NCI-H524 (cell line): ENCODE results near the gene GOT1.

Source experiments
- DNase-seq, 2 experiments: peaks; one replicate each; lab custom pipeline; 2025; lab: John Stamatoyannopoulos, UW

GOT1 gene

DNA sequence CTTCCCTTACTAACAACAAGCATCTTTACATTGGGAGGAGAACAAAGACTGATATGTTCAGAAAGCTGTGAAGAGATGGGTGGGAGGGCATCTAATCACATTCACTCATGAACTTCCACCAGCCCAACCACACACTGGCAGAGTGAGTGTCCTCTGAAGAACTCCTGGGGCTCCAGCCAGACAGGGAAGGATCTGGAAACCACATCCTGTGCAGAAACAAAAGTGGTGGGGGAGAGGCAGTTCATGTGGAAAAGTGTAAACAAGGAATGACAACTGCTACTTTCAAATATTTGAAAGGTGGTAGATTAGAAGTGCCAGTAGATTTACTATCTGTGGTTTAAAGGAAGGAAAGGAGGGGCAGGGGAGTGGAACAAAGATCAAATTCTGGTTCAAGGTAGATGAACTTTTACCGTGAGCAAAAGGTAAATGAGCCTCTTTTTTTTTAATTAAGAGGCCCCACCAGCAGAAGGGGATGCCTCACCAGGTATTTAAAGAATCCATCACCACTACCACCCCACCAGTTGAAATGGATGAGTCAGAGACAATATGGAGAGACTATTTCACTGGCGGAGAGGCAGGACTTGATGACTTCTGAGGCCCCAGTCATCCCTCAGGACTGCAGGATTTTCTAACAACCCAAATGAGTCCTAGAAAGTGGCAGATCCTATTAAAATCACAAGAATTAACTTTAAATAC, 34.5 kb downstream of the GOT1 start:
- no peak for DNase-seq

- DNase-seq: no peak
Measured at GRCh38 chr10:99394761-99395386, 35.5 kb downstream of the GOT1 start.

- no peak for DNase-seq
Measured at GRCh38 chr10:99394256-99394655, 36.2 kb downstream of the GOT1 start.

GRCh38 chr10:99393683-99394082, 36.7 kb downstream of the GOT1 start:
- no peak for DNase-seq

- DNase-seq: no peak
Measured at GRCh38 chr10:99393036-99393435, 37.4 kb downstream of the GOT1 start.

DNA sequence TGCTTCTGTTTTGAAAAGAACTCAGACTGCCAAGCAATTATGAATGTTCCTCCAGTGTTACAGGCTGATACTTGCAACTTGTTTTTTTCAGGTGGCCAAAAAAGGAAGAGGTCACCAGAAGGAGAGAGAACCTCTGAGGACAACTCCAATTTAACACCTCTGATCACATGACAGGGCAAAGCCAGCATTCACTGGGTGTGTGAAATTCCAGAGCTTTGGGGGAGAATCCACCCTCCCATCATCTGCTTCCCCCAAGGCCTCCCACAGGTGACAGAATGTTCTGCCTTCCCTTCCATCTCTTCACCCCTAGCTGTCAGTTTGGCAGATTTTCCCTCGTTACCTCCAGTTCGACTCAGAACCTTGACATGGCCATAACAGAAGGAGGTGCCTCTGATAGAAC, 39.1 kb downstream of the GOT1 start:
- no peak for DNase-seq

DNA sequence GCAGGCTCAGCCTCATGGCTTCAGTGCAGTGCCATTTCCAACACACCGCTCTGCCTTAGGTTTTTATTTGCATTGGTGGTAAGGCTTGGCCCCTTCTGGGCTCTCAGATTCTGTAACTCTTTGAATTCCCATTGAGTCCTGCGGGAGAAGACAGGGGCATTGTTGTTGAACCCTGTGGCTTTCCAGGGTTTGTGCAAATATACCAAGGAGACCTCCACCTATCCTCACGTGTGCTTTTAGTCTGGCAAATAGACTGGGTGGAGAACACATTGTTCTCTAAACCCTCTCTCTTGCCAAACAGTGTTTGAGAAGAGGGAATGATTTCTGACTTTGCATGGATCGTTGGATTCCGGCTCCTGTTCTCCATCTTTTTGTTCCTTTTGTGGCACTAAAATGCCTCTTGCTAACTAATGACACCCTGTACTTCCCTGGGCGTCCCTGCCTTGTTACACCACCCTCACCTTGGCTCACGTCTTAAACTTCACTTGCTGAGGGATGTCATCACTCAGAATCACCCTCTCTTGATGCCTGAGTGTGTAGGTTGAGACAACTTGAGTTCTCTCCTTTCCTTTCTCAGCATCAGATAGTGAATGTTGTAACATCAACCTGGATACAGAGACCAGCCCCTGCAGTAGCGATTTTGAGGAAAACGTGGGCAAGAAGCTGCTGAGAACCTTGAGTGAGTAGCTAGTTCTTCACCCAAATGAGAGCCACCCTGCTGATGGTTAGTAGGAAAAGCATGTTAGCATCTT, 40.5 kb downstream of the GOT1 start:
- DNase-seq: no peak

DNA sequence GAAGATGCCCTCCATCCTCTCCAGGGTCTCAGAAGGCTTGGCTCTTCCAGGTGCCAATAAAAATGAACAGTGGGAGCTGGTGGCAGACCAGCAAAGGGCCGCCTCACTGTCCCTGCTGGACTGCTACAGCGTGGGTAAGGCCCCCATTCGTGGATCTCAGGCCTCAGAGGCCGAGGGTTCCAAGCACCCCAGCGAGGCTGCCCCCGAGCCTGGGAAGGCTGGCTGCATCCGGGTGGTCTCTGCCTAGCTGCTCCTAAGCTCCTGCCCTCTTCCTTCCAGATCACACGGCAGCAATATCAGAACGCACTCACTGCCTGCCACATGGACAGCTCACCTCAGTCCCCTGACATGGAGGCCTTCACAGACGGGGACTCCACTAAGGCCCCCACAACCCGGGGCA, 42.9 kb downstream of the GOT1 start:
- no peak for DNase-seq

GRCh38 chr10:99387071-99387470, 43.4 kb downstream of the GOT1 start:
- DNase-seq: no peak

- DNase-seq: no peak
Measured at GRCh38 chr10:99382176-99382575, 48.2 kb downstream of the GOT1 start.

GRCh38 chr10:99375426-99375825, 55.0 kb downstream of the GOT1 start:
- DNase-seq: no peak

DNA sequence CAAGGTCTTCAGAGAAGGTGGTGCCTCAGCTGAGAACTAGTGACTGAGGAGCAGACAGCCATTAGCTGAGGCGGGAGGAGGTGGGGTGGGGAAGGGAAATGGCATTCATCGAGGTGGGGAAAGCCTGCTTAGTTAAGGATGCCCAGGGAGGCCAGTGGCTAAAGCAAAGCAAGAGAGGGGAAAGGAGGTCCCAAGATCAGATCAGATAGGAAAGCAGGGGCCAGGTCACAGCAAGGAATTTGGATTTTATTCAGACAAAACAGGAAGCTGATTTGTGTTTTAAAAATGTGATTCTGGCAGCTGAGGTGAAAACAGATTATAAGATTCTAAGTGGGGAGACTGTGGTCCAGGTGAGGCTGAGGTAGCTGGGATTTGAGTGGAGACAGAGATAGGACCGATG, 55.5 kb downstream of the GOT1 start:
- DNase-seq: no peak

GRCh38 chr10:99374526-99374925, 55.9 kb downstream of the GOT1 start:
- no peak for DNase-seq

DNA sequence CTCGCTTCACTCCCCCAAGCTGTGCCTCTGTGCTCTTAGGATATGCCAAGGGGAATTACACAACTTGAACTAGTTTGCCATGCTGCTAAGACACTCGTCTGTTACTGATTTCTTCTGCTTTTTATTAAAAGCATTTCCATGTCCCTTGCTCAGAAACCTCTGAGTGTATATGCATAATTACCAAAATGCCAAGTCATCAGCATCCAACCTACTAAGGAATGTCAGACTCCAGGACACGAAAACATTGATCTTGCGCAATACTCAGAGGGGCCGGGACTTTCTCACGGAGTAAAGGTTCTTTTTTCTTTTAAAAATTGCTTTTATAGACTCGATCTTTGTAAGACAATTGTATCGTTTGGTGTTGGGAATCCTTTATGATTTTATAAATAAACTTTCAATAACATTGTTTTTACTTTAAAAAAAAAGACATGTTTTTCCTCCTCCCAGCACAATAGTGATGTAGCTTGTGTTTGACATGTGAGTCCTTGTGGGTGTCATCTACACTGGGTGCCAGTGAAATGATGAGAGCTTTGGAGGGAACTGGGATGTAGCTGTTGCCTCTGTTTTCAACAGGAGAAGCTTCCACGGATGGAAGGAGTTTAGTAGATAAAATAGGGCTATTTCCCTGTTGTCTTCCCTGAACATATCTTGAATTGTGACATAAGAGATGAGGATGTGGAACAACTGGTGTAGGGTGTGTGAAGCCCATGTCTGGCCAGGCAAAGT, 57.7 kb downstream of the GOT1 start:
- DNase-seq: no peak

DNA sequence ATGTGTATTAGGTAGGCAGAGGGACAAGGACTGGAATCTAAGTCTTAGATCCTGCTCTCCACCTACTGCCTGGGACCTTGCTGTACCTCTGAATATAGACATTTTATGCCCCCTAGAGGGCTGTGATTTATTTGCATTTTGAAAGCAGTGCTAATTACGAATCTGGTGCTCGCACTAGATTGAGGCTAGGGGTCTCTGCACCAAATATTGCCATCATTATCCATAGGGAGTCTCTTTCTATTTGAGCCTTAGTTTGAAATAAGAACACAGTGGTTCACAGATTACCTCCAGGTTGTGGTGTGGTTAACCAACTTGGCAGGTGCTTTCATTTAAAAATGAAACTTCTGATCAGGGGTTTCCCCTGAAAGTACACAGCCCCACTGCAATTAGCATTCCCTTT, 59.4 kb downstream of the GOT1 start:
- DNase-seq: peak in 1 of 2 experiments; percentile 21

GRCh38 chr10:99369551-99369950, 60.9 kb downstream of the GOT1 start:
- no peak for DNase-seq

- DNase-seq: no peak
Measured at GRCh38 chr10:99369126-99369525, 61.3 kb downstream of the GOT1 start.

- no peak for DNase-seq
Measured at GRCh38 chr10:99368646-99369045, 61.8 kb downstream of the GOT1 start.

DNA sequence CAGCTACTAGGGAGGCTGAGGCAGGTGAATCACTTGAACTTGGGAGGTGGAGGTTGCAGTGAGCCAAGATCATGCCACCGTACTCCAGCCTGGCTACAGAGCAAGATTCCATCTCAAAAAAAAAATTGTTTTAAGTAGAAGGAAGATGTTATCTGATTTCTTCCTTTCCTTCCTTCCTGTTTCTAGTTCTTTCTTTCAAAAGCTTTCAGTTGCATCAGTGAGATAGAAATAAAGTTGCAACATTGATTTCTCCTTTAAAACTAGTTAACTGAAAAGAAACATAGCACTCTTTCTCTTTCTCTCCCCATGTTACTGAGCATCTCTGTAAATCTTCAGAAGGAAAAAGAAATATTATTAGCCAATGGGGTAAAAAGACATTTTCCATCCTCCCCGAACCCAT, 63.8 kb downstream of the GOT1 start:
- no peak for DNase-seq

DNA sequence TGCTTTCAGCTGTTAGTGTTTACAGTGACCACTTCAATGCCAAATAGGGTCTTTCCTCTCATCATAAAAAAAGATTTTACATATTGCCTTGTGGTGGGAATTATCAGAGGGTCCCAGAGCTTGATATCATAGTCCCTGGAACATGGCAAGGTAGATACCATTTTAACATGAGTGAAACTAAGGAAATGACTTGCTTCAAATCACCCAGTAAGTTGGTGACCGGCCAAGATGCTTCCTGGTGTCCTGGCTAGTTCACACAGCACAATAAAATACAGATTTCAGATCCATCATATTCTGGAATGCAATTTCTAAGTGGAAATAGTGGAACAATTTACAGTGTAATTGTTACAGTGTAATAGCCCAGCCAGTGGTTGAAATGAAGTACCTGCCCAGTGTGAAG, 64.7 kb downstream of the GOT1 start:
- no peak for DNase-seq

- DNase-seq: no peak
Measured at GRCh38 chr10:99365311-99365710, 65.1 kb downstream of the GOT1 start.

DNA sequence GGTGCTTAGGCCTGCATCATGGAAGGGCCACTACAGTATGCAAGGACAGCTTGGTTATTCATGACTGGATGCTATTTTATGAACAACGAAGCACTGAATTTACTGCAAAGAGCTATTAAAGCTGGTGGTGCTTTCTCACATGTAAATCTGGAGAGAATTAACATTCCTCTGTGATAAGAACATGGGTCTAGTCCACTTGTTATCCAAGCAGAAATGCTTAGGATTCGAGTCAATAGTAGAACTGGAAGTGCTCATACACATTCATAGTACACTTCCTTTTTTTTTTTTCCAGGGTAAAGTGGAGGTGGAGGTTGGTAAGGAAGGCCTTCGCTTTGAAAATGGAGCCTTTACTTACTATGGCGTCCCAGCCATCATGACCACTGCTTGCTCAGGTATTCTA, 66.3 kb downstream of the GOT1 start:
- no peak for DNase-seq

DNA sequence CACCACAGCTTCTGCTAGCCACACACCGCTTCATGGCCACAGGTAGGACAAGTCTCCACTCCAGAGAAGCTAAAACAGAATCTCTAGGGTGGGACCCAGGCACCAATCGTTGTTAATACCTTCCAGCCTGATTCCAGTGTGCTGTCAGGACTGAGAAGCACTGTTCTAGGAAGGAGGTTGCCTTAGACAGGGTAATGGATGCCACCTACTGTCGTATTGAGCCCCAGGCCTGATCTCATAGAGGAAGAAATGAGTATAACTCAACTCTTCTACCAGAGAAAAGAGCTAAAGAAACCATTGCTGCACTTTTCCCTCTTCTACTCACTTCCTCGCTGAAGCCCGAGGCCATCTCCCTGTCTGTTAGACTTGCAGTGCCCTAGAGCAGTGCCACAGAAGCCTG, 69.5 kb downstream of the GOT1 start:
- no peak for DNase-seq
